ENCODE measurements around the gene KIAA1217.

GRCh38 chr10:24574161-24574560 lies 365.2 kb downstream of the KIAA1217 start:
- TF ChIP-seq CTCF (IDR thresholded peaks at IDR 0.05) = no peak
- TF ChIP-seq POLR2A (IDR thresholded peaks at IDR 0.05) = no peak

All from thyroid gland (tissue), 4 donors.